Left renal pelvis (tissue), 4 donors: ENCODE results near the gene DDIAS. TPM values are rescaled to one million over a fixed set of nuclear protein-coding genes. Genes with fewer than 3 reads are reported as not detected.
A peak's percentile ranks its signal among the peaks of the same experiment; 100 is the strongest.
"Not testable (repeated sequence)": the region's sequence is repeated elsewhere in the genome, so short reads cannot be mapped to it uniquely, and the experiment has no call there.

Source experiments
- DNase-seq, 4 donors: peaks; one replicate each; pipeline ENCODE4 v3.0.0-alpha.2; 2013; ENCODE audit warnings: low read depth in 4 of 4, low spot score in 3 of 4
- polyA plus RNA-seq, 4 donors: library from polyadenylated mRNA; unstranded; fragments of 120-200 nt; gene quantifications; one replicate each; pipeline ENCODE4 v1.2.1, GENCODE V29; 2013; ENCODE audit not compliant: insufficient read length in 4 of 4

The DDIAS gene, protein sequence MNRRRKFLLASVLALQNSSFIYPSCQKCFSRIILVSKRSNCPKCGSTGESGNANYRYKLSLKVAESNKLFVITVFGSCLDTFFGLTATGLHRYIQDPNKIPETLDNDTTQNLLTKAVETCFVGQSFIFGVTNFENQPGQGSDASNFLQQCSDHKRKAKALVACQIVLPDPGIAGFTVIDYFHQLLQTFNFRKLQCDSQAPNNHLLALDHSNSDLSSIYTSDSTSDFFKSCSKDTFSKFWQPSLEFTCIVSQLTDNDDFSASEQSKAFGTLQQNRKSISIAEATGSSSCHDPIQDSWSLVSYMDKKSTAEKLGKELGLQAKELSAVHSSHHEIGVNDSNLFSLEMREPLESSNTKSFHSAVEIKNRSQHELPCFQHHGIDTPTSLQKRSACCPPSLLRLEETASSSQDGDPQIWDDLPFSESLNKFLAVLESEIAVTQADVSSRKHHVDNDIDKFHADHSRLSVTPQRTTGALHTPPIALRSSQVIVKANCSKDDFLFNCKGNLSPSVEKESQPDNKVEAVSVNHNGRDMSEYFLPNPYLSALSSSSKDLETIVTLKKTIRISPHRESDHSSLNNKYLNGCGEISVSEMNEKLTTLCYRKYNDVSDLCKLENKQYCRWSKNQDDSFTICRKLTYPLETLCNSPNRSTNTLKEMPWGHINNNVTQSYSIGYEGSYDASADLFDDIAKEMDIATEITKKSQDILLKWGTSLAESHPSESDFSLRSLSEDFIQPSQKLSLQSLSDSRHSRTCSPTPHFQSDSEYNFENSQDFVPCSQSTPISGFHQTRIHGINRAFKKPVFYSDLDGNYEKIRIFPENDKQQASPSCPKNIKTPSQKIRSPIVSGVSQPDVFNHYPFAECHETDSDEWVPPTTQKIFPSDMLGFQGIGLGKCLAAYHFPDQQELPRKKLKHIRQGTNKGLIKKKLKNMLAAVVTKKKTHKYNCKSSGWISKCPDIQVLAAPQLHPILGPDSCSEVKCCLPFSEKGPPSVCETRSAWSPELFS
- 1 to 10 TPM; 5.4 to 8.3 (median 7.3) TPM for polyA plus RNA-seq

DNA sequence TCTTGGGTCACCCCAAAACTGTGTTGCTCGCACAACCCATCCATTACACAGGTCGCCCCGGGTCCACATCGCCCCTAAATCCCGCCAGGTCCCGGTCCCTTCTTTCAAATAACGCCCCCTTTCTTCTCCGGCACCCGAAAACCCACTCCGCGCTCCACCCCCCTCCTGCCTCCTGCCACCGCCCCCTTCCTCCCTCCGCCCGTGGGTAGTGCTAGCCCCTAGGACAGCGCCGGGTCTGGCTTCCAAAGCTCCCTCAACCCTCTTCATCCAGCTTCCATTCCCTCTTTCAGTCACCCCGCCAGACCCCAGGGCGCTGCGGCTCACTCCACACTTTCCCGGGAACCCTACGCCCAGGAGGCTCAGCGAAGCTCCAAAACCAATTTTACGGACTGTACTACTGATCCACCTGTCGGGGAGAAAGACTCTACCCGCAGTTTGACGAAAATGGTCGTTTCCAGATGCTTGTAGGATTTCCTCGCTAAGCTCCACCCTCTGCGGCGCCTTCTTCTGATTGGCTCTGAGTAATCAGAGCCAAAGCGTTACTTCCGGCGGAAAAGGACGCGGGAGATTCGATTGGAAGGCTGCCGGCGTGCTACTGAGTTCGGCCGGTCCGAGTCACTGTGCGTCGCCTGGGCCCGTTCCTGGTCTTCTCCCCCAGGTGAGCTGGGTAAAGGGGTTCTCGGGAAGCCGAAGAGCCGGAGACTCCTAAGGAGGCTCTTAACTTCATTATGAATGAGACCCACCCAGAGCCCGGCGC lies at the start of gene DDIAS:
Gene DDIAS, plus strand, starts transcription at position 572 of the 757 bp plus-strand sequence. CDS start 13,003 bp downstream, outside the sequence.
- DNase-seq = peak; percentile 94 to 99 (median 96)

DNA sequence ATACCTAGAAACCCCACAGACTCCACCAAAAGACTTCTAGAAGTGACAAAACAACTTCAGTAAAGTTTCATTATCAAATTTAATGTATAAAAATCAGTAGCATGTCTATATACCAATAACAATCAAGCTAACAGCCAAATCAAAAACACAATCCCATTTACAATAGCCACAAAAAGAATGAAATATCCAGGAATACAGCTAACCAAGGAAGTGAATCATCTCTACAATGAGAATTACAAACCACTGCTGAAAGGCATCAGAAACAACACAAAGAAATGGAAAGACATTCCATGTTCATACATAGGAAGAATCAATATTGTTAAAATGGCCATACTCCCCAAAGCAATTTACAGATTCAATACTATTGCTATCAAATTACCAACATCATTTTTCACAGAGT lies 47.3 kb upstream of the DDIAS start:
- DNase-seq = no peak

DNA sequence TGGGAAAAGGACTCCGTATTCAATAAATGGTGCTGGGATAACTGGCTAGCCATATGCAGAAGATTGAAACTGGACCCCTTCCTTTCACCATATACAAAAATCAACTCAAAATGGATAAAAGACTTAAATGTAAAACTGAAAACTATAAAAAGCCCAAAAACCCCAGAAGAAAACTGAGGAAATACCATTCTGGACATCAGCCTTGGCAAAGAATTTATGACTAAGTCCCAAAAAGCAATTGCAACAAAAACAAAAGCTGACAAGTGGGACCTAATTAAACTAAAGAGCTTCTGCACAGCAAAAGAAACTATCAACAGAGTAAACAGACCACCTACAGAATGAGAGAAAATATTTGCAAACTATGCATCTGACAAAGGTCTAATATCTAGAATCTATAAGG lies 46.6 kb upstream of the DDIAS start:
- DNase-seq = not testable (repeated sequence)

DNA sequence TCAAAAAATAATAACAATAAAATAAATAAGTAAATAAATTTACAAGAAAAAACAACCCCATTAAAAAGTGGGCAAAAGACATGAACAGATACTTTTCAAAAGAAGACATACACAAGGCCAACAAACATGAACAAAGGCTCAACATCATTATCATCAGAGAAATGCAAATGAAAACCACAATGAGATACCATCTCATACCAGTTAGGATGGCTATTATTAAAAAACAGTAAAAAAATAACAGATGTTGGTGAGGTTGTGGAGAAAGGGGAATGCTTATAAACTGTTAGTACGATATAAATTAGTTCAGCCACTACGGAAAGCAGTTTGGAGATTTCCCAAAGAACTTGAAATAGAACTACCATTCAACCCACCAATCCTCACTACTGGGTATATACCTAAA lies 45.9 kb upstream of the DDIAS start:
- DNase-seq = no peak

DNA sequence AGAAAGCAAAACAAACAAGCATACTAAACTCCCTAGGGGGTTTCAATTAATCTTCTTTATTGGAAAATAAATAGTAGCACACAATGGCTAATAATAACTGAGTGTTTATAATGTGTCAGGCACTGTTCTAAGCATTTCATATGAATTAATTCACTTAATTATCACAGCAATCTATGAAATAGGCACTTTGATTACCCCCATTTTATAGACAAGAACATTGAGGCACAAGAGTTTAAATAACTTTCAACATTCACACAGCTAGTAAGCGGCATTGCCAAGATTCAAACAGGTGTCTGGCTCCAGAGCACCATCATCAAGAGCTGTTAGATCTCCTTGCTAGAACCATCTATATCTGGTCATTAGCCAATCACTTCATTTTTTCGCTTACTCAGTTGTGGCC lies 44.4 kb upstream of the DDIAS start:
- no peak for DNase-seq

DNA sequence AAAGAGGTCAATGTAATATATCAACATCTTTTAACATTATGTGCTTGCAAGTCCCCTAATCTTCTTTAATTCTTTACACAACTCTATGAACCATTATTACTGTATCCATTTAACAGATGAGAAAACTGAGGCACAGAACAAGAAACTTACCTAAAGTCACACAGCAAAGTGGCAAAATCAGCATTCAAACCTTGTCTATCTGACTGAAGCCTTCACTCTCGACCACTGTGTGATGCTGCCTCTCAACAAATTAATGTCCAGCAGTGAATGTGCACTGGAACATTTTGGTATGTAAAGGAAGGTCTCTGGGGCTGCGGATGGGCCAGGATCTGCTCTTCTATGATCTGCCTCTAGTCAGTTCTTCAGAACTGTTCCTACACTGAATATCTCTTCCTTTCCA lies 43.4 kb upstream of the DDIAS start:
- DNase-seq = no peak

DNA sequence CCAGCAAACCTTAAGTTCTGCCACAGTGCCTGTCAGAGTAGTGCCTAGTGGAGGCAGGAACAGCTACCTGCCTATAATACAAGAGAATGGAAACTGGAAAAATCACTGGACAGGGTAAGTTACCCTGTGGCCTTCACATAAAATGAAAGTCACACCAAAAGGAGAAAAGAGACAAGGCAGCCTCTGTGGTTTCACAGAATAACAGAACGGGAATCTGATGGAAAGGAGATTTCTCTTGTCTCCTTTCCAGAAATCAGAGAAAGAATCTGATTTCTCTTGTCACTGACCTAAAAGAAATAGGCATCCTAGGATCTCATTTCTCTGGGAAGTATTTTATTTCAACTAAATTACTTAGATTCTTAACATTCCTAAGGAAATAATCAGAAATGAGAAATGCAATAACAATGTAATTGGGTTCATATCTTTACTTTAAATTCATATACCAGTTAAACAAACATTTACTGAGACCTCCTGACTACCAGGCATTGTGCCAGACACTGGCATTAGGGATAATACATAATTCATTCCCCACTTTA lies 42.9 kb upstream of the DDIAS start:
- DNase-seq = no peak

DNA sequence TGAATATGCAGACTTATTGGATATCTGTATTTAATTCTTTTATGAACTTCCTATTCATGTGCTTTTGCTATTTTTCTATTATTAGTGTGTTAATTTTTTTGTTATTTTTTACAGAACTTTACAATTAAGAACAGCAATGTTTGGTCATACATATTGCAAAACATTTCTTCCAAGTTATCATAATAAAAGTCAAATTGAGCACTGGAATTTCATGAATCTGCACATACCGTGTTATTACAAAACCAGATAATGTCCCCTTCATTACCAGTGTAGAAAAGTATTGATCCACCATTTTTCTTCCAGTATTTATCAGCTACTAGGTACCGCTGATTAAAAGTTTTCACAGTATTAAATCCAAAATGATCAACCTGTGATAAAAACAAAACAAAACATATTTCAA lies 41.8 kb upstream of the DDIAS start:
- no peak for DNase-seq

DNA sequence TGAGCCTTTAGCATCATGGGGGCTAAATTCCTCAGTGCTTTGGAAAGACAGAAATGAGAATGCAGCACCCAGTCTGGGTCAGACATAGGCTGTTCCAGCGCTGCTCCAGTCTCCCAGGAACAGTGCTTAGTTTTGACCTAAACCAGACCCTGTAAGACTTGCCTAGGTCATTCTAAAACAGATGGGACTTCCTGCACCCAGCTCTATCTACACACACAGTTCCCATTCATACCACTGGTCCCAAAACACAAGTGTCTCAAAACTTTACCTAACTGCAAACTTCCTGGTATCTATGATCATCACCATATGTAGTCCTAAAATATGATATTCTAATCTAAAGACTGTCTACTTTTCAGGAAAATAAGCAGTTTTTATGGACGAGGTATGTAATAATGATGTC lies 39.2 kb upstream of the DDIAS start:
- no peak for DNase-seq

DNA sequence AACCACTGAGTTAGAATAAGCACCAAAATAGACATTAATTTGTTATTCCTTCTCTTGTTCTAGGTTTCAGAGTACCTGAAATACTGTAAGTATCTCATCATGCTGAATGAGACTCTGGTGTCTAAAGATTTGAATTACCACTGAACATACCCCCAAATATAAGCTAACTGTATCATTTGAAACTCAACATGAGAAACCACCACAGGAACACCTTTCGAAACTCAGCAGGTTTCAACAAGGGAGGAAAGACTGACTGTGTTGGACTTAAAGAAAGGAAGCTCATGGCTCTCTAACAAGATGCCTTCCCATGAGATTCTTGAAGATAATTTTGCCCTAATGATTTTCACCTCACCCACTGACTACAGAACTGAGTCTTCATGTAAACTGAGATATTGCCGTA lies 38.3 kb upstream of the DDIAS start:
- no peak for DNase-seq

DNA sequence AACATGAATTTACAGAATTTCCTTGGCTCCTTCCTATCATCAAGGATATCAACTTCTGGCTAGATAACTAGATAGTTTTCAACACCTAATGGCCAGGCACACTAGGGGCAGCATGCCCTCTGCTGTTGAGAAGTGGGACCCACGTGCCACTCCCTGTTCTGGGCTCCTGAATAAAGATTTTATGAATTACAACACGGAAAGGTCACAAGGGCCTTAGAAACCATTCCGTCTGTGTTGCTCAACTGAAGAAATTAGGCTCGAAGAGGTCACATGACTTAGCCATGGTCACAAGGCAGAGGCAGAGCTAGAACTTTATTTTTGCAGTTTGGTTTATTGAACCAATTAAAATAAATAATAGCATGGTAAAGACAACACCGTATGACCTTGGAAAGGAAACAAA lies 37.3 kb upstream of the DDIAS start:
- DNase-seq = no peak

DNA sequence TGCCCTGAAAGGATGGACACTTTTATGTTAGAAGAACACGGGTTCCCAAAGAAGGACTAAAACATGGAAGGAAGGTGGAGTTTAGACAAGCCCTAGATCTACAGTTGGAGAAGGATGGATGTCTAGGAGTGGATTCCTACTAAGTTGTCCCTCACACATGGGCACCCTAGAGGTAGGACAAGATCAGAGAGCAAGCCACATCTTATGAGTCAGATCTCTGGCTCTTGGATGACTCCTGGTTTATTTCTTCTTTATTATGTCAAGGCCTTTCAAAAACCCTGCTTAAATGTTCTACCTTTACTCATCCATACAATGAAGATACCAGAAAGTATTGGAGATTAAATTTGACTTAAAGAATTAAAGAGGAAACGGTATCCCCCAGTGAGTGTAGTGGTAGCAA lies 35.7 kb upstream of the DDIAS start:
- no peak for DNase-seq

DNA sequence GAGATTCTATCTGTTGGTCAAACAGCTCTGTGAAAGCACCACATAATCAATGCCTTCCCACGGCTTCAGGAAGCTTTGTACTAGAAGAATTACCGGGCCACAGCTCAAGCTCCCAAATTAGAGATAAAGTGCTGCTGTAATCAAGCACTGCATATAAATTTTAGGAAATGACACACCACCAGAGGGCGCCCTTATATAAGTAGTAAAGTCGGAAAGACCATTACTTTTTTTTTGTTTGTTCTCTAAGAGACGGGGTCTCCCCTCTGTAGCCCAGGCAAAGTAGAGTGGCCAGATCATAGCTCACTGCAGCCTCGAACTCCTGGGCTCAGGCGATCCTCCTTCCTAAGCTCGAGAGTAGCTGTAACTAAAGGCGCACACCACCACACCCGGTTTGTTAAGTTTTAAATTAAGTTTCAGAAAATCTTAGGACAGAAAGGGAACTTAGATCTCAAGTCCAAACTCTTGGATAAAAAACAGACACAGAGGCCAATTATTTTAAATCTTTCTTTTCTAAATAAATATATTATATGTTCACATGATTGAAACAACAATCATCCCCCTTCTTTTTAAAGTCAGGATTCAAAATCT lies 33.9 kb upstream of the DDIAS start:
- peak; percentile 64 to 79 (median 67) for DNase-seq

DNA sequence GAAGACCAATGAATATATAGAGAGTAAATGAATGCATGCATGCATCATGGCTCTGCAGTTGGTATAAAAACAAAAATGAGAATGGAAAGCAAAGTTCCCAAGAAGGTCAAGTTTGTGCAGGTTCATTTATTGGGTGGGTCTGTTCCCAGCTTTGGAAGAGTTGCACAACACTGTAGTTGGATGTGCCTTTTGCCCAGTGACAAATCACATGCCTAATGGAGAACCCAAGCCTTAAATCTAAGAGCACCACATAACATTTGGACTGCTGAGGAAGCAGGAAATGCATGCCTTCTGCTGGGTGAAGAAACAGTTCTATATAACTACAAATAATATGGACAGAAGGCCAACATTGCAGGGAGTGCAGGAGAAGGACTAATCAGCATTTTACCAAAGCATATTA lies 31.9 kb upstream of the DDIAS start:
- DNase-seq = no peak

DNA sequence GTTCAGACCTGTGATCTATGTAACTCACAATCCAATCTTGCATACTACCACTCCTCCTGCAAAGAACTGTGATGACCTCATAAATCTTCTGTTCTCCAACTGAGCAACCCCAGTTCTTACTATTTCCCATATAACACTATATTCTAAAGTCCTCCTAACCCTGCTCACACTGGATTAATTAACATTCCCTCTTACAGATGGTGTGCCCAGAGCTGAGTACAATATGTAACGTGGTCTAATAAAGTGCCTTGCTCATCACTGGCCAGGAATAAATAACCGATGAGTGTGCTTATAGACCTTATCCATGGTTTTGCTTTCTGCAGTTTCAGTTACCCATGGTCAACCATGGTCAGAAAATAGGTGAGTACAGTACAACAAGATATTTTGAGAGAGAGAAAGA lies 29.9 kb upstream of the DDIAS start:
- DNase-seq = no peak

DNA sequence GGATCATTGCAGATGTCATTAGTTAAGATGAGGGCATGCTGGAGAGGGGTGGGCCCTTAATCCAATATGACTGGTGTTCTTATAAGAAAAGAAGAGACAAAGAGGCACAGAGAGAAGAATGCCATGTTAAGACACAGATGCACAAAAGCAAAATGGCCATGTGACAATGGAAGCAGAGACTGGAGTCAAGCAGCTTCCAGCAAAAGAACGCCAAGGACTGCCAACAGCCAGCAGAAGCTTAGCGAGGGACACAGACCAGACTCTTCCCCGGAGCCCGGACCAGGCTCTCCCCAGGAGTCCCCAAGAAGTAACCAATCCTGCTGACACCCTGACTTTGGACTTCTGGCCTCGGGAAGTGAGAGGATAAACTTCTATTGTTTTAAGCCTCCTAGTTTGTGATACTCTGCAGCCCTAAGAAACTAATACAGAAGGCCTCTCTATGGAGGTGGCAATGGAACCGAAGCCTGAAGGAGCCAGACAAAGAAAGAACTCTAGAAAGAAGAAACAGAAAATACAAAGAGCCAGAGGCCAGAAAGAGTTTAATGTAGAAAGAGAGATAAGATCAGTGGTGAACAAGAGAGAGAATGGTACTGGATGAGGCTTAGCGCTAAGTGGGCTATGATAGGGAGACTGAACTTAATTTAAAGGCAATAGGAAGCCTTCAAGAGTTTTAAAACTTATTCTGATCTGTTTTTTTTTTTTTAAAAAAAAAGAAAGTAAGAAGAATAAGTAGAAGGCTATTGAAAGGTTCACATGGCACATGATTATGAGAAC lies 29.0 kb upstream of the DDIAS start:
- DNase-seq = no peak

DNA sequence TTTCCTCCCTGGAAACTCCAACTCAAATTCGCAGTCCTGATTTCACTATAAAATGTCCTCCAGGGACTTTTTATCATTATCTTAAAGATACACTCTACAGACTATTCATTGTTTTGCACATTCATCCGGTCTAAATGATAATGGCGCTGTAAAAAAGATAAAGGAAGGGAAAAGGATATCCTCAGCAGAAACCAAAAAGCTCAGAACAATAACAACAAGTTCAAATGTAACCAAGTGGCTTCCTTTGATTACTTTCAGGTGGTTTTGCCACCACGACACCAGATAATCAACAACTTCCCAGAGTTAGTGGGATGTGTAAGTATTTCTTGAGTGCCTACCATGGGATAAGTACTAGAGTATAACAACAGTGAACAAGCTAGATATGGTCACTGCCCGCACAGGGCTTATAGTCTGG lies 27.6 kb upstream of the DDIAS start:
- DNase-seq = no peak

DNA sequence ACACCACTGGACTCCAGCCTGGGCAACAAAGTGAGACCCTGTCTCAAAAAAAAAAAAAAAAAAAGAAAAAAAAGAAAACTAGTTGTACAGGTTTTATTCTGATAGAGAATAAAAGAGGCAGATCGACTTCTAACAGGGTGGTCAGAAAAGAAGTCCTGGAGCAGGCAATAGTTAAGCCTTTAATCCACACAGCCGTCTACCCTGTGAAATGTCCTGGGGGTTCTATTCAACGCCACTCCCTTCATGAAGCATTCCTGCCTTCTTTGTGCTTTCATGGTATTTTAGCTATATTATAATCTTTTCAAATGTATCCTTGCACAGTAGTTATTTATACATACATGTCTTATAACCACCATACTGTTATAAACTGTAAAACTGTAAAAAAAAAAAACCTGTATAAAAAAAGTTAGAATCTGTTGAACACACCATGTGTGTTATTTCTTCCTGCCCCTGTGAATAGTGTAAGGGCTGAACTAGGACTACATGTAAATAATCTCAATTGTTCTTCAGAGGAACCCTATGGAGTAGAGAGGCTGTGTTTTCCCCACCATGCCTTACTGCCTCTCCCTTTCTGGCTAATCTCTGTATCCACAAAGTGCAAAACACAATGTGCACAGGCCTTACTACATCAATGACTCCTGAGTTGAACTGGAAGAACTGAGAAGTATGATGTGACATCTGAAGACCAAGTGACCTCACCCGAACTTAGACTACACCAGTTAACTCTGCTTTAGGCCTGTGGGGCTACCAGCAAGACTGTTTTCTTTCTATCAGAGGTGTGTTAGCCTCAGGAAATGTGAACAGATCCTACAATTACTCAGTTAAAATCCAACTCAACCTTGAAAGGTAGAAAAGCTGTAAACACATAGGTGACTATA lies 26.7 kb upstream of the DDIAS start:
- DNase-seq = no peak
